ENCODE results near the gene ACP2.

Gene ACP2

GRCh38 chr11:47268448-47269001 is 19.9 kb upstream of the ACP2 start:
- no peak for DNase-seq (ENCODE audit: low read depth)

DNA sequence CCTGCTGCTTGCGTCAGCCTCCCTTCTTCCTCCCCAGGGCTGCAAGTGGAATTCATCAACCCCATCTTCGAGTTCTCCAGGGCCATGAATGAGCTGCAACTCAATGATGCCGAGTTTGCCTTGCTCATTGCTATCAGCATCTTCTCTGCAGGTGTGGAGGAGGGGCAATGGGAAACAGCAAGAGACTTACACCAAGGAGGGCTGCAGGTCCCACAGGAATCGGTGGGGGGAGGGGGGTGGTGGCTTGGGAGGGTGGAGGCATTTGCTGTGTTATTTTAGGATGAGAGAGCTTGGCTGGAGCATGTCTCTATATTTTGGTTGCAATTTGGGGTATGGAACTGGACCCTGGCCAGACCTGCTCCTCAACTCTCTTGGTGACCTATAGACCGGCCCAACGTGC is 19.3 kb upstream of the ACP2 start:
- no peak for DNase-seq (ENCODE audit: low read depth)

DNA sequence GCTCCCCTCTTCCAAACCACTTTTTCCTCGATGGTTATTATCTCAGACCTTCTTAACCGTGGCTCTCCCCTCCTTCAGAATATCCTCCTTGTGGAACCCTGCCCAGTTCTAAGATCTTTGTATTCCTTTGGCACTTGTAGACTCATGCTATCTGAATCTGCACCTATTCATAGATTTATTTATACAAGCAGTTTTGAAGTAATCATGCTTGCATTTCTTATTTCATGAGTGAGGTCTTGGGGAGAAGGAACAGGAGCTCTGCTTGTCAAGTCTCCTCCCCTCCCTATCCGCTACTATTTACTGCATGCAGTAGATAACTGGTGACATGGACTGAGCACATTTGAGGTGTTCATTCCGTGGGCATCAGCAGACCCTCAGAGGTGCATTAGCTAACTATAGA is 15.9 kb upstream of the ACP2 start:
- DNase-seq (ENCODE audit: low read depth): peak; percentile 82

GRCh38 chr11:47264119-47264518 is 15.5 kb upstream of the ACP2 start:
- DNase-seq (ENCODE audit: low read depth): no peak

DNA sequence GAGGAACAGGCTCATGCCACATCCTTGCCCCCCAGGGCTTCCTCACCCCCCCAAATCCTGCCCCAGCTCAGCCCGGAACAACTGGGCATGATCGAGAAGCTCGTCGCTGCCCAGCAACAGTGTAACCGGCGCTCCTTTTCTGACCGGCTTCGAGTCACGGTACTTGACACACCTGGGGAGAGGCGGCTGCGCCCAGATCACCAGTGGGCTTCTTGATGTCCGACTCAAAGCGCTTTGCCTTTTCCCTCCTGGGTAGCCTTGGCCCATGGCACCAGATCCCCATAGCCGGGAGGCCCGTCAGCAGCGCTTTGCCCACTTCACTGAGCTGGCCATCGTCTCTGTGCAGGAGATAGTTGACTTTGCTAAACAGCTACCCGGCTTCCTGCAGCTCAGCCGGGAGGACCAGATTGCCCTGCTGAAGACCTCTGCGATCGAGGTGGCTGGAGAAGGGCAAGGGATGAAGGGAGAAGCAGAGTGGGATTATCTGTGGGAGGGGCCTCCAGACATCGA is 12.7 kb upstream of the ACP2 start:
- no peak for DNase-seq (ENCODE audit: low read depth)

DNA sequence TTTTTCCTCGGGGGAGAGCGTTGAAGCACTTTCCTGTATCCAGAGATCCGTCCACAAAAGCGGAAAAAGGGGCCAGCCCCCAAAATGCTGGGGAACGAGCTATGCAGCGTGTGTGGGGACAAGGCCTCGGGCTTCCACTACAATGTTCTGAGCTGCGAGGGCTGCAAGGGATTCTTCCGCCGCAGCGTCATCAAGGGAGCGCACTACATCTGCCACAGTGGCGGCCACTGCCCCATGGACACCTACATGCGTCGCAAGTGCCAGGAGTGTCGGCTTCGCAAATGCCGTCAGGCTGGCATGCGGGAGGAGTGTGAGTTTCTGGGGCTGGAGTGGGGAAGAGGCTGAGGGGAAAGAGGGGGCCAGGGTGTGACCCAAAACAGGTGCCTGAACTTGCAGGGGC is 11.8 kb upstream of the ACP2 start:
- no peak for DNase-seq (ENCODE audit: low read depth)

GRCh38 chr11:47259232-47259977 is 10.8 kb upstream of the ACP2 start:
- DNase-seq (ENCODE audit: low read depth): no peak

DNA sequence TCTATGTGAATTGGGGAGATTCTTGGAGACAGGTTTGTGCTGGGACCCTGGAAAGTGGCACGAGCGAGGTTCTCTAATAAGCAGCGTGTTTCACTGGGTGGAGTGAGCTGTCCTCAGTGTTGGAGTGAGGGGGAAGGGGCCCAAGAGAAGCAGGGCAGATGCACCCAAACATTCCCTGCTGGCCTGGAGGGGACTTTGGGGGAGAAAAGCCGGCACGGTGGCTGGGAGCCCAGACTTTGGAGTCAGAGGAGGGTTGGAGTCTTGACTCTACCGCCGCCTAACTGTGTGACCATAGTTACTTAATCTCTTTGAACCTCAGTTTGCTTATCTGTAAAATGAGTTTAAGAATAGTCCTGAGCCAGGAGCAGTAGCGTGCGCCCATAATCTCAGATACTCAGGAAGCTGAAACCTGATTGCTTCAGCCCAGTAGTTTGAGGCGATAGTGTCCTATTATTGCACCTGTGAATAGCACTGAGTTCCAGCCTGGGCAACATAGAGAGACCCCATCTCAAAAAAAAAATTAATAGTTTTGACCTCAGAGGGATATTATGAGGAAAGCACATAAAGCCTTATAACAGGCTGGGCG is 9.8 kb upstream of the ACP2 start:
- no peak for DNase-seq (ENCODE audit: low read depth)

DNA sequence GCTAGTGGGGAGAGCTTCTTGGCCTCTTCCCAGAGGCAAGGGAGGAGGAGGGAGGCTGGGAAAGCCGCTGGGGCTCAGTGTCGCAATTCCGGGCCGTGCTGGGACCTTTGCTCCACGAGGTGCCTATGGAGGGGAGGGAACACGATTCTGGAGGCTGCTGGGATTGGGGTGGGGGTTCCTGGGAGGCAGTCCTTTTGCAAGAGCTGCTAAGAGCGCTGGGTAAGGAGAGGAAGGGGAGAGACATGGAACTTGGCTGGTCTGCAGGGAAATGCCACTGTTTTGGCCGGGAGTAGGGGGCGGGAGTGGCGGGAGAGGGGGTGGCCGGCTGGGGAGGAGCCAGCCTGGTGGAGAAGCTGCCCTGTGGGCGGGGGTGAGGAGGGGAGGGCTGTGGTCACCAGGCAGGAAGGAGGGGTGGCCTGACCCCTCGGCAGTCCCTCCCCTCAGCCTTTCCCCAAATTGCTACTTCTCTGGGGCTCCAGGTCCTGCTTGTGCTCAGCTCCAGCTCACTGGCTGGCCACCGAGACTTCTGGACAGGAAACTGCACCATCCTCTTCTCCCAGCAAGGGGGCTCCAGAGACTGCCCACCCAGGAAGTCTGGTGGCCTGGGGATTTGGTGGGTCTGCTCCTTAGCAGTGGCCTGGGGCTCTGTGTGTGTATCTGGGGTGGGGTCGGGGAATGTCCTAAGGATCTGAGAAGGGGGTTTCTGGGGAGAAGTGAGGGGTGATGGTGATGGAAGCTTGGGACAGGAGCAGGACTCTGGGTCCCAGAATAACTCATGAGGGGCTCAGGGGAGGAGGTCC is 9.1 kb upstream of the ACP2 start, which contains the start of gene NR1H3:
TSS of gene NR1H3 (plus strand) at position 480 of the 800 bp plus-strand sequence. CDS start 1,221 bp downstream, outside the sequence.
- peak; percentile 69 for DNase-seq (ENCODE audit: low read depth)

GRCh38 chr11:47257177-47257516 is 8.5 kb upstream of the ACP2 start:
- no peak for DNase-seq (ENCODE audit: low read depth)

GRCh38 chr11:47256374-47256773 is 7.8 kb upstream of the ACP2 start:
- DNase-seq (ENCODE audit: low read depth): no peak

DNA sequence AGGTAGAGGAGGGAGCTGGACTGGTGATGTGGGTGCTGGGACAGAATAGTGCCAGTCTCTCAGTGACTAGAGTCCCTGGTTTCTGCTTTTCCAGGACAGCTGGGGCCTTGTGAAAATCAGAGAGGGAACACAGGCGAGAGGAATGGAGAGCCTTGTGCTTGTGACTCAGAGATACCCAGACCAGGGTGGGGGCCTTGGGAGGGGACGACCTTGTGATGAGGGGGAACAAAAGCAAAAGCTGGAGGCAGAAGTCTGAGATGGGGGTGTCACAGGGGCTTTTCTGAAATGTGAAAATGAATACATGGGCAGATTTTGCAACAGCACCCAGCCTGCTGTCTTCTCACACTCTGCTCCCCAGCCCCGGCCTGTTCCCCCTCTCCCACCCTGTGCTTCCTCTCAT is 5.8 kb upstream of the ACP2 start:
- DNase-seq (ENCODE audit: low read depth): no peak

DNA sequence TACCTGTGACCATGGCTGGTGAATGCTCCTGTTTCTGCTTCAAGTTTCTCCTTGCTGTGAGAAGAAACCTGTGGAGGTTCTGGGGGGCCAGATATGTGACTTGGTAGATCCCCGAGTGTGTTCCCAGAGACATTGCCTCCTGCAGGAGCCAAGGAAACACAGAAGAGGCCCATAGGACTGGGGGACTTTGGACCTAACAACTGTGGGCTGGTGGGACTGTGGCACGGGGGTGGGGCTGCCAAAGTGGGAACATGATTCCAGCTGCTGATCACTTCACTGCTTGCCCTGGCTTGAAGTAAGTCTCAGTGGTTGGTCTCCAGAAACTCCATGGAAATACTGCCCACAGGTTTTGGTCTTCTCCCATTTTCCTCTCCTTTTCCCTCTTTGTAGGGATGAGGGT is 5.0 kb upstream of the ACP2 start:
- no peak for DNase-seq (ENCODE audit: low read depth)

- DNase-seq (ENCODE audit: low read depth): no peak
These were observed 3.1 kb upstream of the ACP2 start for GRCh38 chr11:47251751-47252150.

- DNase-seq (ENCODE audit: low read depth): no peak
These were observed 733 bp upstream of the ACP2 start for GRCh38 chr11:47249378-47249715.

GRCh38 chr11:47248304-47248663 is 330 bp downstream of the ACP2 start:
- peak; percentile 50 for DNase-seq (ENCODE audit: low read depth)

DNA sequence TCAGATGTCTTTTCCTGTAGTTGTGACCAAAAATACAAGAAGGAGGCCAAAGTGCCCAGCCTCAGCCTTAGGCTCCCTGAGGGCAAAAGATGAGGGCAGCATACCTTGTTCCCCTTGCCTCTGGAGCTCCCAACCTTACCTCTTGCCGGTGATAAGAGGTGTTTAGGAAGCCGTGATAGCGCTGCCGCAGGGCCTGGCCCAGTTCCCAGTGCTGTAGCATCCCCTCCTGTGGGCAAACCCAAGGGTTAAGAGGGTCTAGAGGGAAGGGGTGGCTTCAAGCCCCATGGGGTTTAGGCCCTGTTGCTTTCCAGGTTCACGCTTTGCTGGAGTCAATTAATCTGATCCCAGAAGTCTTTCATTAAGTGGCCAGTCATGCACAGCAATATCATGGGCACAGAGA is 1.1 kb downstream of the ACP2 start:
- no peak for DNase-seq (ENCODE audit: low read depth)

DNA sequence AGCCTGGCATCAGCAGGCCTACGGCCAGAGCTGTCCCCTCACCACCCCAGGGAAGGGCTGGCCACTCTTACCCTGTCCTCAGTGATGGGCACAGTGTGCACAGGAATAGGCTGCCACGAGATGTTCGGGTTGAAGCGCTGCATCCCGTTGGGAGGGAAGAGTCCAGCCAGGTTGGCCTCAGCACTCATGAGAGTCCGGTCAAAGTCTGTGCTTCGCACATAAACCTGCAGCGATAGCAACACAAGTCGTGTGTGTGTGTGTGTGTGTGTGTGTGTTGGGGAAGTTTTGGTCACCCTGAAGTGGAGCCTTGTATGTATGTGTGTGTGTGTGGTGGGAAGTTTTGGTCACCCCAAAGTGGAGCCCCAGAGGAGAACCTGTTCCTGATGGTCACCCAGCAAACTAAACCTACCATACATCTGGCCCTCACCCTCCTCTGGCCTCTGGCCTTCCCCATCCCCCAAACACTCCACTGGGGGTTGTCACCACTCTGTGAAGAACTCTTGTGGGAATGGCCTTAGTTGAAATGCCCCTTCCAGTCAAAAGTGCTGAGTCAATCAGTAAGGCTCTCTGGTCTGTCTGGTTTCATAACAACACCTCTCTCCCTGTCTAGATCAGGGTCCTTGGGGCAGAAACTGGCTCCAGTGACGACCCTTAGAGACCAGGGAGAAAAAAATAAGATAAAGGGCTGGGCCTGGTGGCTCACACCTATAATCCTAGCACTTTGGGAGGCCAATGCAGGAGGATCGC is 2.8 kb downstream of the ACP2 start:
- no peak for DNase-seq (ENCODE audit: low read depth)

GRCh38 chr11:47244448-47245350 is 3.9 kb downstream of the ACP2 start:
- no peak for DNase-seq (ENCODE audit: low read depth)

DNA sequence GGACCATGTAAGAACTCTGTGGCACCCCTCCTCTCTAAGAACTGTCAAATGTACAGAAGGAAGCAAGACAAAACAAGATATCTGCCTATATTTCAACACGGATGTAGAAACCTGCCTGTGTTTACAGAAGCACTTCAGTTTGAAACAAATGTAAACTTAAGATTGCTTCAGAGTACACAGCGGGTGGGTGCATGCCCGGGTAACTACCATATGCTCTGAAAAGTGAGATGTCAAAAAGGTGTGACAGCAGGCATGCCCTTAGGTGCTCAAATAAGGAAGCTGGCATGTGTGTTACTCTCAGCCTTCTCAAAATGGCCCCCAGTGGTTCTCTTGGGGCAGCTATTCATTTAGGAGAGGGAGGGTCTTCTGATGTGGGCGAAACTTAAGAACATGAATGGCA is 5.2 kb downstream of the ACP2 start:
- no peak for DNase-seq (ENCODE audit: low read depth)

- no peak for DNase-seq (ENCODE audit: low read depth)
These were observed 5.9 kb downstream of the ACP2 start for GRCh38 chr11:47242596-47243192.

Measured in iris pigment epithelial cell (primary cell).